CMK (cell line): ENCODE measurements around the gene PRRC2B.
A peak's percentile ranks its signal among the peaks of the same experiment; 100 is the strongest.
"Not testable (repeated sequence)": the region's sequence is repeated elsewhere in the genome, so short reads cannot be mapped to it uniquely, and the experiment has no call there.

ENCODE experiments used
- DNase-seq: peaks from one replicate; pipeline ENCODE4 v3.0.0-alpha.2; 2010; ENCODE audit warnings: low read depth

The PRRC2B gene

DNA sequence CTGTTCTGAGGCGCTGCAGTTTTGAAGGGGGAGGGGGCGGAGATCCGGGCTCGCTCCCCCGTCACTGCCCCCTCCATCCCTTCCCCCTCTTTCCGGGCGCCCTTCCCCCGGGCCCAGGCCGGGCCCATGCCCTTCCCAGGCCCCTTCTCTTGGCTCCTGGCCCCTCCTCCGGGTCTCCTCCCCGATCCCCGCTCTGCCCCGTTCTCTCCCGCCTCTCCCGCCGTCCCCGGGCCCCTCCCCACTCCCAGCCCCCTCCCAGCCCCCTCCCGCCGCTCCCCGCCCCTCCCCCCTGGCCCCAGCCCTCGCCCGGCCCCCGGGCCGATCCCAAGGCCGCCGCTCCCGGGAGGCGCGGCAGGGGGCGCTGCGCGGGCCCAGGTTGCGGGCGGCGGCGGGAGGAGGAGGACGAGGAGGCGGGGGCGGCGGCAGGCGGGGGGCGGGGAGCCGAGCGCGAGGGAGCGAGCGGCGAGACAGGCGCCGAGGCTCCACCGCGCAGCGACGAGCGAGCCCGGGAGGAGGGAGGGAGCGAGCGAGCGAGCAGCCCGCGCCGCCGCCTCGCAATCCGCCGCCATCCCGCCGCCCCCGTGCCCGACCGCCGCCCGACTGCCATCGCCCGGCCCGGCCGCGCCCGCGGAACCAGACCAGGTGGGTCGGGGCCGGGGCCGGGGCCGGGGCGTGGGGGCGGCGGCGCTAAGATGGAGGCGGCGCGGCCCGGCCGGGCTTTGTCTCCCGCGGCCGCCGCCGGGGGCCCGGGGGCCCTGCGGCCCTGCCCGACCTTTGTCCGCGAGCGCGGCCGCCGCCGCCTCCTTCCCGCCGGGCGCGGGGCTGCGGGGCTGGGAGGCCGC, at the start of gene PRRC2B:
PRRC2B (plus strand) TSS at position 465 of the 842 bp plus-strand sequence. CDS start 36,059 bp downstream, outside the sequence.
- peak; percentile 54 for DNase-seq

DNA sequence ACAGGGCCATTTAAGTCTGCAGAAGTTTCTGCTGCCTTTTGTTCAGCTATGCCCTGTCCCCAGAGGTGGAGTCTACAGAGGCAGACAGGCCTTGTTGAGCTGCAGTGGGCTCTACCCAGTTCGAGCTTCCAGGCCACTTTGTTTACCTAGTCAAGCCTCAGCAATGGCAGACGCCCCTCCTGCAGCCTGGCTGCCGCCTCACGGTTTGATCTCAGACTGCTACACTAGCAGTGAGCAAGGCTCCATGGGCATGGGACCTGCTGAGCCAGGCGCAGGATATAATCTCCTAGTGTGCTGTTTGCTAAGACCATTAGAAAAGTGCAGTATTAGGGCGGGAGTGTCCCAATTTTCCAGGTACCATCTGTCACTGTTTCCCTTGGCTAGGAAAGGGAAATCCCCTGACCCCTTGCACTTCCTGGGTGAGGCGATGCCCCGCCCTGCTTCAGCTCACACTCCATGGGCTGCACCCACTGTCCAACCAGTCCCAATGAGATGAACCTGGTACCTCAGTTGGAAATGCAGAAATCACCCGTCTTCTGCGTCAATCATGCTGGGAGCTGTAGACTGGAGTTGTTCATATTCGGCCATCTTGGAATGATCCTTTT, 48.9 kb upstream of the PRRC2B start:
- not testable (repeated sequence) for DNase-seq

DNA sequence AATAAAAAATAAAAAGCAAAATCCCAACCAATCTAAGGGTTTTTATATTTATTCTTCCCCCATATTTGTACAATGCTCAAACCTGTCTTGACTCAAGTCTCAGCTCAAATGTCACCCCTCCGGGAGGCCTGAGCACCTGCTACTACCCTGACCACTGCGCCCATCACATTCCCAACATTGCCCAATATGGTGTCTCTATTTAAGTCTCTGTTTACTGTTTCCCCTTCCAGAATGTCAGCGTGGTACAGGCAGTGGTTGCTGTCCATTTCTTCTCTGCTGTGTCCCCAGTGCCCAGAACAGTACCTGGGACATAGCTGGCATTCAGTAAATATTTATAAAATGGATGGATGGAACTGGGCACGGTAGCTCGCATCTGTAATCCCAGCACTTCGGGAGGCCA, 47.3 kb upstream of the PRRC2B start:
- DNase-seq = no peak

DNA sequence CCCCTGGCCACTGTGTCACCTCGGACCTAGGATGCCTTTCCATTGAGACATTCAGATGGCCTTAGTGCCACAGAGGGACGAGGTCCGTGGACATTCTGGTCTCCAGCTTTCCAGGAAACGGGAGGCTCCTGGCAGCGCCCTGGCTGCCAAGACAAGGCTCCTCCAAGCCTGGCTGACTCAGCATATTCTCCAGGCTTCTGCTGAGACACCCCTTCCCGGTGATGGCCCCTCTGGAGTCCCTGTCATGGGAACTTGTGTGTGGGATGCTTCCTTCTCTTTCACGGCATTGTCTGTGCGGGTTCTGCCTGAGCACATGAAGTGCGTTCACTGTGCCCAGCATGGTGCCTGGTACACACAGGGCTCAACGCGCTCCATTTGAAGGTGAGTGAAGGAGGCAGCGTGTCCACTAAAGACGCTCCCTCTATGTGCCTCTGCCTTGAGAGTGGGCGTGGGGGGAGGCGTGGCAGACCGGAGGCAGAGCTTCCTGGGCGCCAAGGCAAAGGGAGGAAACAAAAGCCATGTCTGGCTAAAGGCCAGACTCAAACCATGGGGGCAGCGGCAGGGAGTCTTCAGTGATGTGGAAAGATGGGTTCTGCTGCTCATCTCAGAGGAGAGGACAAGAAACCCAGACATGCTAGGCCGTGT, 46.4 kb upstream of the PRRC2B start:
- no peak for DNase-seq

DNA sequence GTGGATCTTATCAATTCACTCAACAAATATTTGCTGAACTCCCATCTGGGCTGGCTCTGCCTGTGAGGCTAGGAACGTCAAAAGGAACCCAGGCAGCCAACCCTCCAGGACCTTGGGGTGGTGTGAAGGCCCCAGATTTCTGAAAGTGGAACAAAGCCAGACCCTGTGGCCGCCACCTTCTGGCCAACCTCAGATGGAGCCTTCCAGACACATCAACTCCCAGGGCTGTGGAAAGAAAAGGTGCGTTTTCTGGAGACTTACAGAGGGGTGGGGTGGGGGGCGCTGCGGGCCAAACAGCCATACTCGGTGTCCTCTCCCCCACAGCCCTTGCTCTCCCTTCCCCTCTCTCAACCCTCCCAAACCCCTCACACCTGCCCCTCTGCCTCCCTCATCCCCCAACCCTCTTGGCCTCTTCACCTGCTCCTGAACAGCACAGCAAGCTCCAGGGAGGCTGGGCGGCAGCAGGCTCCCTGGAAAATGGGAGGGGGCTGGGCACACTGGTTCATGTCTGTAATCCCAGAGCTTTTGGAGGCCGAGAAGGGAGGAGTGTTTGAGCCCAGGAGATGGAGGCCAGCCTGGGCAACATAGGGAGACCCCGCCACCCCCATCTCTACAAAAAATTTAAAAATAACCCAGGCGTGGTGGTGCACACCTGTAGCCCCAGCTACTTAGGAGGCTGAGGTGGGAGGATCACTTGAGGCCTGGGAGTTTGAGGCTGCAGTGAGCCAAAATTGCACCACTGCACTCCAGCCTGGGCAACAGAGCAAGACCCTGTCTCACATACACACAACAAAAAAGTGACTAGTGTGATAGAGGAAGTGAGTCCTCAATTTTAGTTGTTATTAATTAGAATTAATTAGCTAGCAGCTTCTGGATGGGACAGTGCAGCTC, 45.0 kb upstream of the PRRC2B start:
- no peak for DNase-seq

DNA sequence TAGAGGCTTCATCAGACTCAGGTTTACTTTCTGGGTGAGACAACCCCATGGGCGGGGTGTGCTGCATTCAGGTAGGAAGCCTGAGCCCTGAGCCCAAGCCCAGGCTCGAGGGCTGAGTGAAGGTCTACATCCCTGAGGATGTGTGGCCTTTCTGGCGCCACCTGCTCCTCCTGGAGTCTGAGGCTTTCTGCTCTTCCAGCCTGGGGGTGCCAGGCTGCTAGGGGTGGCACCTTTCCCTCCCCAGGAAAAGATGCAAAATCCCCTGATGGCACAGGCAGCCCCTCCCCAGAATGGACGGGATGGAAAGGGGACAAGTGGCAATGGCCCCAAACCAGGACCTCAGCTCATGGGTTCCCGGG, 44.4 kb upstream of the PRRC2B start:
- DNase-seq = no peak

DNA sequence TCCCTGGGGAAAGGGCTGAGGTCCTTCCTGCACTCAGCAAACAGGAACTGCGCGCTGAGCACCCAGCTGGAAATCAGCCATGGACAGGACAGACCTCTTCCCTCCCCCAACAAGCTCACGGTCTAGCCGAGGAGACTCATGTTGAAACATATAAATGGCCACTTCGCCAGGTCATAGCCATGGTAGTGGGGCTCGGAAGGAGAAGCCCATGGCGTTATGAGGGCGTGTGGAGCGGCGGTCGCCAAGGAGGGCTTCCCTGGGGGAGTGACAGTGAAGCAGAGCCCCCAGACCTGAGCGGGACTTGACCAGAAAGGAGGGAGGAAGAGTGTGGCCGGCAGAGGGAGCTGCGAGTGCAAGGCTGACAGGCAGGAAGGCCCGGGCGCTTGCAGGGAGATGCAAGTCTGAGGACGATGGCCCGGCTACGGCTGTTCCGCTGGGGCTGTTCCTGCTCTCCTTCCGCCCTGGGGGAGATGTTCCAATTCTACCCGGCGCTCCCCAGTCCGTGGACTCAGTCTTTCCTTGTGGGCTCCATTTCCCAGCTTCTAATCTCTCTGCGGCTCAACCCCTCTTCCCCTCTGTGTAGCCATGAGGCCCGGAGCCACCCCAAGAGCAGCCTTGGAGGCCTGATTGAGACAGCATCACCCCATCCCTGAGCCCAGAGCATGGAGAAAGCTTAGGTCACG, 43.9 kb upstream of the PRRC2B start:
- no peak for DNase-seq

DNA sequence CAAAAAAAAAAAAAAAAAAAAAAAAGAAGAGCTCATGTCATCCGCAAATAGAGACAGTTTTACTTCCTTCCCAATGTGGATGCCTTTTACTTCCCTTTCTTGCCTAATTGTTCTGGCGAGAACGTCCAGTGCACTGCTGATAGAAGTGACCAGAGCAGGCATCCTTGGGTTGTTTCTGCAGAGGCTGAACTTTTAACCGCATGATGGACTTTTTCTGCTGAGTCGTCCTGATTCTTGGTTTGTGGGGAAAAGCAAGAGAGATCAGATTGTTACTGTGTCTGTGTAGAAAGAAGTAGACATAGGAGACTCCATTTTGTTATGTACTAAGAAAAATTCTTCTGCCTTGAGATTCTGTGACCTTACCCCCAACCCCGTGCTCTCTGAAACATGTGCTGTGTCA, 37.4 kb upstream of the PRRC2B start:
- not testable (repeated sequence) for DNase-seq

DNA sequence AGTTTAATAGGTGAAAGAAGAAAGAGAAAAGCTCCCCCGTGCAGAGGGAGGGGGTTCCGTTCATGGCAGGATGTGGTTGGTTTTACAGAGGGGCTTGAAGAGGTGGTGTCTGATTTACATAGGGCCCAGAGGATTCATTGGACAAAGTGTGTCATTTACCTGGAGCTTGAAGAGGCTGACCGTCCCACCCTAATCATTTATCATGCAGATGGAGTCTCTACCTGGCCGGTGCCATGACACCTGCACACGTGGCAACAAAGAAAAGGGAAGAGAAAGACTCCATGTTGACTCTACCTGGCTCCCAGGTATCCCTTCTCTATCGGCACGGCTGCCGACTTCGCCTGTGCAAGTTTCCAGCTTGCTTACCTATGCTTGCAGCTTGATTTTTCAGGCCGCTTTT, 35.3 kb upstream of the PRRC2B start:
- DNase-seq = no peak

DNA sequence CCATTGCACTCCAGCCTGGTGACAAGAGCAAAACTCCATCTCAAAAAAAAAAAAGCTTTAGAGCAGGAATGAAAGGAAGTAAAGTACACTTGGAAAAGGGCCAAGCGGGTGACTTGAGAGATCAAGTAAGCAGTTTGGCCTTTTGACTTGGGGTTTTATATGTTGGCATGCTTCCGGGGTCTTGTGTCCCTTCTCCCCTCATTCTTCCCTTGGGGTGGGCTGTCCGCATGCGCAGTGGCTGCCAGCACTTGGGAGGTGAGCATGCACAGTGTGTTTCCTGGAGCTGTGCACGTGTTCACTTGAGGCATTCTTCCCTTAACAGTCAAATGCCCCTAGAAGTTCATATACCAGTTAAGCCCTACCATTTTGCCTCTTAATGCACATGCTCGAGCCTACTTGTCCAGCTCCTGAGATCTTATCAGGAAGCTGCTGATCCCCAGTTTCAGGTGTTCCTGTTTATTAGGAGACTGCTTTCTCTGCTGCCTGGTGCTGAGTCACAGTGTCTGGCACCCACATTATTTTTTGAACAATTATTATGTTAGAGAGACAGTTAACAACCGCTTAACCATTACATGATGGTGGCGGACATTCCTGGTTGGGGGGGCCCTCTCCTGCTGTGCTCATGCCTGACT, 32.6 kb upstream of the PRRC2B start:
- no peak for DNase-seq

DNA sequence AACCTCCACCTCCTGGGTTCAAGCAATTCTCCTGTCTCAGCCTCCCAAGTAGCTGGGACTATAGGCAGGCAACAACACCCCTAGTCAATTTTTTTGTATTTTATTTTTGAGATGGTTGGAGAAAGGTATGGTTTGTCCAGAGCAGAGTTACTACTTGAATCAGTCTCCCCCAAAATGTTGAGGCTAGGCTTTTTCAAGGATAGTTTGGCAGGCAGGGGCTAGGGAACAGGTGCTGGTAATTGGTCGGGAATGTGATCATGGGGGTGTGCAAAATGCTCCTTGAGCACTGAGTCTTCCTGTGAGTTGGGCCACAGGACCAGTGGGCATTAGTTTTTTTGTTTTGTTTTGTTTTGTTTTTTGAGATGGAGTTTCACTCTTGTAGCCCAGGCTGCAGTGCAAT, 28.3 kb upstream of the PRRC2B start:
- DNase-seq = no peak

DNA sequence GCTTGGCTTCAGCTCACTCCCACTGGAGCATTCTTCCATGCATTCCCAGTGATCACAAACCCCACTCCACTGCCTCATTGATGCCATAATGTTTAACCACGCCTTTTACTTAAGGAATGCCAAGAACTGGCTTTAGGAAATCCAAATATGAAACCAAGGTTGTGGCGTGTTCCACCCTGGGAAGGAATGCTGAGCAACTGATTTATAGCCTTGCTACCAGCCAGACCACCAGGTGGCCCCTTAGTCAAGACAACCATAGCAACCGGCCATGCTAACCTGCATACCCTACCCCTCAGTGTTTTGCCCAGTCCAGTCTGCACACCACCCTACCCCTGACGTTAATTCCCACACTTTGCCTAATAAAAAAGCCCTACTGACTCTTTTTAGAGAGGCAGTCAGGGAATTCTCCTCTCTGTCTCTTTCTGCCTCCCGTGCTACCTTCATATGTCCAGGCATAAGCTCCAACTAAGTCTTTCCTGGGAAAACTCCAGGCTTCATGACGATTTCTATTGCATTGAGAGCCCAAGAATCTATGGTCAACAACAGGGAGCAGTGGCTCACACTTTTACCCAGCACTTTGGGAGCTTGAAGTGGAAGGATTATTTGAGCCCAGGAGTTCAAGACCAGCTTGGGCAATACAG, 27.0 kb upstream of the PRRC2B start:
- no peak for DNase-seq

DNA sequence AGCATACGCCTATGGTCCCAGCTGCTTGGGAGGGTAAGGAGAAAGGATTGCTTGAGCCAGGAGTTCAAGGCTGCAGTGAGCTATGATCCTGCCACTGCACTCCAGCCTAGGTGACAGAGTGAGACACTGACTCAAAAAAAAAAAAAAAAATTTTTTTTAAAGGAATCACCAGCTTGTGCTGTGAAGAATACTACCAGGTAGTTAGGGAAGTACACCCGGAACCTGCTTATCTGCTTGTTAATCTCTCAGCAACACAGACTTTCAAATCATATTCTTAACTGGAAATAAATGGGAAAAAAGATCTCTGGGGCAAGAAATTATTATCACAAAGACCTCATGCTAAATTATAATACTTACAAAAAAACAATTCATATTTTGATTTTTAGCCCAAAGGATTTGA, 26.4 kb upstream of the PRRC2B start:
- no peak for DNase-seq

DNA sequence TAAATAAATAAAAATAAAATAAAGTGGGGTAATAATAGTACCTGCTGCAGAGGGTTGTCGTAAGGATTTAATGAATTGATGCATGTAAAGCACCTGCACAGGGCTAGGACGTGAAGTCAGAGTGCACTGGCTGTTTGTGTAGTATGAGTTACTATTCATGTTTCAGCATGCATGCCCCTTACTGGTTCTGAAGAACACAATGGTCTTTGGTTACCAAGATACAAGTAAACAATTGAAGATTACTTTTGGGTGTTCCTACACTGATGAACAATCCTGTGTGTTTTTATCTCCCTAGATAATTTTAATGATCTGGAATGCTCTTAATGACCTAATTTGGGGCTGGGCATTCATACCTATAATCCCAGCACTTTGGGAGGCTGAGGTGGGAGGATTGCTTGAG, 23.2 kb upstream of the PRRC2B start:
- no peak for DNase-seq

DNA sequence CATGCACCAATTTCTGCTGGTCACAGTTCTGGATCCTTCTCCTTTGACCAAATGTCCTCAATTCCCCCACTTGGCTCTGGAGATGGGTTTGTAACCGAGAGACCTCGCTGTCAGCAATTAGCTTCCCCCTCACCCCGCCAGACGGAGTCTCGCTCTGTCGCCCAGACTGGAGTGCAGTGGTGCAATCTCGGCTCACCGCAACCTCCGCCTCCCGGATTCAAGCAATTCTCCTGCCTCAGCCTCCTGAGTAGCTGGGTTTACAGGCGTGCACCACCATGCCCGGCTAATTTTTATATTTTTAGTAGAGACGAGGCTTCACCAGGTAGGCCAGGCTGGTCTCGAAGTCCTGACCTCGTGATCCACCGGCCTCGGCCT, 21.3 kb upstream of the PRRC2B start:
- not testable (repeated sequence) for DNase-seq

DNA sequence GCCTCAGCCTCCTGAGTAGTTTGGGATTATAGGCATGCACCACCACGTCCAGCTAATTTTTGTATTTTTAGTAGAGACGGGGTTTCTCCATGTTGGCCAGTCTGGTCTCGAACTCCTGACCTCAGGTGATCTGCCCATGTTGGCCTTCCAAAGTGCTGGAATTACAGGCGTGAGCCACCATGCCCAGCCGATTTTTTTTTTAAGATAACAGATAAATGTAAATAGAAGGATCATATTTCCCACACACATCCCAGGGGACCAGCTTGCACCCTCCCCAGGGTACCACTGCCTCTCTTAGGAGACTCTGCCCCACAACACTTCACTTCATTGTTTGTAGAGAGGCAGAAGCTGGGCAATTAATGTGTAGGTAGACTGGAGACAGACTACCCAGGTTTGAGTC, 19.2 kb upstream of the PRRC2B start:
- not testable (repeated sequence) for DNase-seq

DNA sequence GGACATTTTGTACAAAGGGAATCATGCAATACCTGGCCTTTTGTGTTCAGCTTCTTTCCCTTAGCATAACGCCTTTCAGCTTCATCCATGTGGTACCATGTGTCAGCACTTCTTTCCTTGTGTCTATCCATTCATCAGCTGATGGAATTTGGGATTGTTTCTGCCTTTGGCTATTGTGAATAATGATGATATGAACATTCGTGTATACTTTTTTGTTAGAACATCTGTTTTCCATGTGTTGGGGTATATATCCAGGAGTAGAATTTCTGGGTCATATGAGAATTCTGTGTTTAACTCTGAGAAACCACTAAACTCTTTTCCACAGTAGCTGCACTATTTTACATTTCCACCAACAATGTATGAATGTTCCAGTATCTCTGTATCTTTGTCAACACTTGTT, 14.8 kb upstream of the PRRC2B start:
- DNase-seq = no peak

DNA sequence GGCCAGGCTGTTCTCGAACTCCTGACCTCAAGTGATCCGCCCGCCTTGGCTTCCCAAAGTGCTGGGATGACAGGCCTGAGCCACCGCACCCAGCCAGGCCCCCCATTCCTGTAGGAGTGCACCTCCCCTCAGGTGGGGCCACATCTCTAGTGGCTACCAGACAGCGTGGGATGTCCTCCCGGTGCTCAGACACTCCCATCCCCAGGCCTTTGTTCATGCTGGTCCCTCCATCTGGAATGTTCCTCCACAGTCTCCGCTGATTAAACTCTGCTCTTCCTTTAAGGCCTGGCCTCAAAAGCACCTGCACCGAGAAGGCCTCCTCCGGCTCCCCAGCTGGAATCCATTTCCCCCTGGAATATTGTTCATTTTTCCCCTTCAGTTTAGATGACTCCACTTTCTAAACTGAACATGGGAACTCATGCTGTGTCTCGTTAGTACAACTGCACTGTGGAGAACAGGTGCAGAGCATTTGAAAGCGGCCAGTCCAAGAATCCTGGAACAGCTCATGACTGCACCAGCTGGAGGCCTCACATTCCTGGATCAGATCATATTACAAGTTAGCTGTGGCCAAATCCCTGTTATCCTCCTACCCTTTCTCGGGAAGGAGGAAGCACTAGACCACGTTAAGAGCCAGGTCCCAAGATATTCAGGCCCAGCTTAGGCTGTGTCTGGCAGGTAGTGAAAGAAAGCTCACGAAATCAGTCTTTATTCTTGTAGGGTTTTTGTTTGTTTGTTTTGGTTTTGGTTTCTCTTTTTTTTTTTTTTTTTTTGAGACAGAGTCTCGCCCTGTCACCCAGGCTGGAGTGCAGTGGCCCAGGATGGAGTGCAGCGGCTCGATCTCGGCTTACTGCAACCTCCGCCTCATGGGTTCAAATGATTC, 10.8 kb upstream of the PRRC2B start:
- no peak for DNase-seq

DNA sequence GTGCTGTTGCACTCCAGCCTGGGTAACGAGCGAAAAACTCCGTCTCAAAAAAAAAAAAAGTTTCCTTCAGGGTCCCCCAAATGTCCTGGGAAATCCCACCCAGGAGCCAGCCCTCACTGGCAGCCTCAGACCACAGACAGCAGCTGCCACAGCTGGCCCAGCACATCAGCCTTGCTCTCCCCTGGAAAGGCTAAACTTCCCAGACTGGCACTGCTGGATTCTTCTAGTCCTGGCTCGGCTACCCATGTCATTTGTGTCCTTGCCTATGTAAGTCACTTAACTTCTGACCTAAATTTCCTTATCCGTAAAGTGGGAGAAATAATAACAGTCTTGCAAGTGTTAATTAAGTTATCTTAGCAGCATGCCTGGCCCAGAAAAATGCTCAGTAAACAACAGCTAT, 8.6 kb upstream of the PRRC2B start:
- no peak for DNase-seq

DNA sequence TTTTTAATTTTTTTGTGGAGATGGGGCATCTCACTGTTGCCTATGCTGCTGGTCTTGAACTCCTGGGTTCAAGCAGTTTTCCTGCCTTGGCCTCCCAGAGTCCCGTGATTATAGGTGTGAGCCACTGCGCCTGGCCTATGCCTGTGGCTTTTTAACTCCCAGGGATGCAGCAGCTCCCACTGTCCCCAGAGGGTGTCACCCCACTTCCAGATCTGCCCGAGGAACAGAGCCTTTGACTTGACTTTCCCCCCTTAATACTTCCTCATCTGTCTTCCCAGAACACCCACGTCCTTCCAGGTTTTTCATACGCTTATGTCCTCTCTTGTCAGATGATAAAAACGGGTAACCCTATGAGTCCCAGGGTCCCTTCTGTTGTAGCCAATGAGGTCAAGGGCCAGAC, 7.6 kb upstream of the PRRC2B start:
- DNase-seq = no peak
